HepG2 (cell line): ENCODE data around the gene GANC. TPM values are rescaled to one million over a fixed set of nuclear protein-coding genes. Genes with fewer than 3 reads are reported as not detected.

Experiments used
- CAMTA2 ChIP-seq: sonication (generic); formaldehyde crosslinking; IDR thresholded peaks from 2 replicates; pipeline ENCODE4 v1.4.0; 2020; ENCODE audit warnings: mild to moderate bottlenecking, missing genetic modification reagents, borderline replicate concordance
- CHD2 ChIP-seq: IDR thresholded peaks from 2 replicates; pipeline ENCODE4 v1.6.1; 2011; ENCODE audit warnings: low read depth, low read length, improper control_type of control experiment
- KAT7 ChIP-seq: IDR thresholded peaks from 2 replicates; pipeline ENCODE4 v1.6.1; 2018; ENCODE audit warnings: borderline replicate concordance, missing compliant biosample characterization
- KDM5A ChIP-seq: fragments of 200-600 bp; sonication (generic); IDR thresholded peaks from 2 replicates; pipeline ENCODE4 v1.7.0; 2018; ENCODE audit warnings: antibody characterized with exemption, mild to moderate bottlenecking, low read length, borderline replicate concordance
- KLF9 ChIP-seq: IDR thresholded peaks from 2 replicates; pipeline ENCODE4 v1.6.1; 2016; ENCODE audit warnings: low read depth
- LCORL ChIP-seq, 2 experiments: fragments of 450-650 bp in 1 of 2; sonication (generic) in 1 of 2; formaldehyde crosslinking in 1 of 2; IDR thresholded peaks; 2 replicates each; pipeline versions ENCODE4 v1.5.0 to v1.6.1; 2017 to 2020; ENCODE audit warnings: antibody characterized with exemption in 1 of 2, missing genetic modification reagents in 1 of 2
- MTA3 ChIP-seq: sonication (generic); formaldehyde crosslinking; IDR thresholded peaks from 2 replicates; pipeline ENCODE4 v1.4.0; 2020; ENCODE audit warnings: missing genetic modification reagents
- NCOR1 ChIP-seq: fragments of 200-600 bp; sonication (generic); IDR thresholded peaks from 2 replicates; pipeline ENCODE4 v1.7.0; 2017; ENCODE audit warnings: antibody characterized with exemption, low read length, borderline replicate concordance
- RORA ChIP-seq: sonication (generic); formaldehyde crosslinking; IDR thresholded peaks from 2 replicates; pipeline ENCODE4 v1.5.0; 2020; ENCODE audit warnings: mild to moderate bottlenecking, missing genetic modification reagents, moderate library complexity
- SKIL ChIP-seq: sonication (generic); formaldehyde crosslinking; IDR thresholded peaks from 2 replicates; pipeline ENCODE4 v1.8.0; 2022; ENCODE audit warnings: missing genetic modification reagents, mild to moderate bottlenecking, moderate library complexity, borderline replicate concordance
- SRSF4 ChIP-seq: fragments of 200-400 bp; formaldehyde crosslinking; IDR thresholded peaks from one replicate; pipeline ENCODE4 v1.6.1; 2018; ENCODE audit warnings: mild to moderate bottlenecking, low read depth, low read length, moderate library complexity; ENCODE audit not compliant: poor library complexity, severe bottlenecking
- XBP1 ChIP-seq: sonication (generic); formaldehyde crosslinking; IDR thresholded peaks from 2 replicates; pipeline ENCODE4 v1.5.0; 2020; ENCODE audit warnings: missing genetic modification reagents
- ZEB1 ChIP-seq: IDR thresholded peaks from 2 replicates; pipeline ENCODE4 v1.6.1; 2012; ENCODE audit warnings: mild to moderate bottlenecking, low read depth, inconsistent platforms; ENCODE audit not compliant: insufficient replicate concordance
- ZNF44 ChIP-seq: sonication (generic); formaldehyde crosslinking; IDR thresholded peaks from 2 replicates; pipeline ENCODE4 v1.5.1; 2020; ENCODE audit warnings: mild to moderate bottlenecking, missing genetic modification reagents
- ZNF572 ChIP-seq: sonication (generic); formaldehyde crosslinking; IDR thresholded peaks from 2 replicates; pipeline ENCODE4 v1.5.1; 2020; ENCODE audit warnings: mild to moderate bottlenecking, missing genetic modification reagents
- ZNF614 ChIP-seq: IDR thresholded peaks from 2 replicates; pipeline ENCODE4 v1.6.1; 2018; ENCODE audit warnings: missing biosample characterization, missing genetic modification reagents, inconsistent platforms, borderline replicate concordance
- ZNF703 ChIP-seq: sonication (generic); formaldehyde crosslinking; IDR thresholded peaks from 2 replicates; pipeline ENCODE4 v1.5.1; 2020; ENCODE audit warnings: missing genetic modification reagents, mild to moderate bottlenecking, moderate library complexity, borderline replicate concordance
- ZNF724P ChIP-seq: sonication (generic); formaldehyde crosslinking; IDR thresholded peaks from 2 replicates; pipeline ENCODE4 v1.8.0; 2022; ENCODE audit warnings: missing genetic modification reagents, borderline replicate concordance
- ZNF83 ChIP-seq: sonication (generic); formaldehyde crosslinking; IDR thresholded peaks from 2 replicates; pipeline ENCODE4 v1.4.0; 2020; ENCODE audit warnings: missing genetic modification reagents, mild to moderate bottlenecking, borderline replicate concordance
- polyA plus RNA-seq, 8 experiments: library from polyadenylated mRNA; depleted of rRNA in 3 of 8; stranded (reverse) in 7 of 8; unstranded in 1 of 8; fragments of >200 nt; fragmentation: Illumina TruSeq in 4 of 8; extraction: Trizol in 4 of 8; gene quantifications; 2 replicates each; pipeline versions ENCODE4 v1.2.1 to v1.2.3, GENCODE V29; 2011 to 2016; ENCODE audit warnings: low read depth in 4 of 8, missing spikeins in 1 of 8, mixed read lengths in 1 of 8; ENCODE audit not compliant: insufficient read depth in 1 of 8
- total RNA-seq, 5 experiments: library from RNA; depleted of rRNA; stranded (reverse); fragments of >200 nt; fragmentation: Illumina TruSeq; extraction: Trizol; gene quantifications; 2 replicates each; pipeline ENCODE4 v1.2.3, GENCODE V29; 2016; ENCODE audit warnings: low read depth in 1 of 5
- TF ChIP-seq, protein P1 (sequence below): sonication (generic); formaldehyde crosslinking; IDR thresholded peaks from 2 replicates; pipeline ENCODE4 v1.5.0; 2020; ENCODE audit warnings: missing genetic modification reagents
- TF ChIP-seq, protein P2 (sequence below): sonication (generic); formaldehyde crosslinking; IDR thresholded peaks from 2 replicates; pipeline ENCODE4 v1.8.0; 2022; ENCODE audit warnings: mild to moderate bottlenecking, missing genetic modification reagents, borderline replicate concordance

Gene GANC
- total and polyA plus RNA-seq, 2 of the 13 experiments (the other 11 are each of a cell fraction or from before 2014, with no cell fraction given), result 17.0 to 21.0 TPM

DNA sequence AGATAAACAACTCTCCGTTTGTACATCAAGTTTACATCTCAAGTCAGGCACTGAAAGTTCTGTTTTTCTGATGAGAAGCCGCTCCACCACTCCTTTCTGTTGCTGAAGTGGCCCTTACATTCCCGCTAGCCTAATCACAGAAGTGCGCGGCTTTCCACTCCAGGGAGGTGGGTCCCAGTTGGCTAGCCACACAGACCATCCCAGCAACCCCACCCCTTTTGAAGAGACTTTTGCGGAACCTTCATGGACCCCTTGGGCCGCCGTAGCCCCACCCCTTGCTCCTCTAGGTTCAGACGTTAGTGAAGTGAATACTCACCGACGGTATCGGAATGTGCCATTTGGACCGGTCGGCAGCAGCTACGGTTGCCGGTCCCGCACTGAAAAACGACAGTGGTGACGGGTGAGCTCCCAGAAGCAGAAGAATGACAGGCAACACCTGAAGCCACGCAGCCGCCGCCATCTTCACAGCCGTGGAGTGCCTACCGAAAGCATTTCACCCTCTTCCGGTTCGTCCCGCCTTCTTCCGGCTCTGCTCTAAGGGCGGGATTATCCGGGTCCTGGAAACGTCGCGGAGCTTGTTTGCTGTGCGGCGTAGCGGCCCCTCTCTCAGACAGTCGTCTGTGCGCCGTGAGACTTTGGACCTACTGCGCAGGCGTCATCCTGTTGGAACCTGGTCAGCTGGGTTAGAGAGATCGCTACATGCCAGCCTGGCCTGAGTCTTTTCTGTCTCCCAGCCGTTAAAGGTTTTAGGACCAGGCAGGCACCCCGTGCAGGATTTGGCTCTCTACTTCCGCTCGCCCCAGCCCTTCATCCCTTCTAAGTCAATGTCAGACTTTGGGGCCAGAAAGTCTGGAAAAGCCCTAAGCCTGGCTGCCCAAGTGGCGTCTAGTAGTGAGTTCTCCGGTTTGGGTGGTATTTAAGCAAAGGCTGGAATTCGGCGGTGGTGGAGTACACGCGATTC lies at the start of gene GANC, which contains the start of gene TMEM87A (continued):
- TF ChIP-seq ZNF614 (CRISPR knock-in tag), result peak; percentile 80
- TF ChIP-seq ZNF703 (CRISPR knock-in tag), result no peak; the same call in 1 of the 2 replicates
- no peak for TF ChIP-seq LCORL (IDR thresholded peaks at IDR 0.05)
- peak; percentile 10; the same call in 1 of the 2 replicates for TF ChIP-seq LCORL (CRISPR knock-in tag; IDR thresholded peaks at IDR 0.05)
- TF ChIP-seq KLF9, result peak; percentile 47; the same call in 1 of the 2 replicates
- no peak for TF ChIP-seq SRSF4
- TF ChIP-seq ZNF44 (CRISPR knock-in tag), result no peak; the same call in 1 of the 2 replicates
- TF ChIP-seq, protein P1, sequence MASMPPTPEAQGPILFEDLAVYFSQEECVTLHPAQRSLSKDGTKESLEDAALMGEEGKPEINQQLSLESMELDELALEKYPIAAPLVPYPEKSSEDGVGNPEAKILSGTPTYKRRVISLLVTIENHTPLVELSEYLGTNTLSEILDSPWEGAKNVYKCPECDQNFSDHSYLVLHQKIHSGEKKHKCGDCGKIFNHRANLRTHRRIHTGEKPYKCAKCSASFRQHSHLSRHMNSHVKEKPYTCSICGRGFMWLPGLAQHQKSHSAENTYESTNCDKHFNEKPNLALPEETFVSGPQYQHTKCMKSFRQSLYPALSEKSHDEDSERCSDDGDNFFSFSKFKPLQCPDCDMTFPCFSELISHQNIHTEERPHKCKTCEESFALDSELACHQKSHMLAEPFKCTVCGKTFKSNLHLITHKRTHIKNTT (CRISPR knock-in tag), result no peak
- TF ChIP-seq ZNF572 (CRISPR knock-in tag), result no peak
- TF ChIP-seq SKIL (CRISPR knock-in tag), result no peak; the same call in 1 of the 2 replicates
- peak; percentile 35; the same call in 1 of the 2 replicates for TF ChIP-seq ZNF724P
- no peak; the same call in 1 of the 2 replicates for TF ChIP-seq CHD2
- peak; percentile 96 for TF ChIP-seq KDM5A
- TF ChIP-seq ZEB1, result peak; percentile 65
- TF ChIP-seq NCOR1, result peak; percentile 62; the same call in 1 of the 2 replicates
- TF ChIP-seq CAMTA2 (CRISPR knock-in tag), result 0 out of 2 replicates have a peak, but pooled peaks have one; percentile 43
- no peak for TF ChIP-seq MTA3
- TF ChIP-seq, protein P2, sequence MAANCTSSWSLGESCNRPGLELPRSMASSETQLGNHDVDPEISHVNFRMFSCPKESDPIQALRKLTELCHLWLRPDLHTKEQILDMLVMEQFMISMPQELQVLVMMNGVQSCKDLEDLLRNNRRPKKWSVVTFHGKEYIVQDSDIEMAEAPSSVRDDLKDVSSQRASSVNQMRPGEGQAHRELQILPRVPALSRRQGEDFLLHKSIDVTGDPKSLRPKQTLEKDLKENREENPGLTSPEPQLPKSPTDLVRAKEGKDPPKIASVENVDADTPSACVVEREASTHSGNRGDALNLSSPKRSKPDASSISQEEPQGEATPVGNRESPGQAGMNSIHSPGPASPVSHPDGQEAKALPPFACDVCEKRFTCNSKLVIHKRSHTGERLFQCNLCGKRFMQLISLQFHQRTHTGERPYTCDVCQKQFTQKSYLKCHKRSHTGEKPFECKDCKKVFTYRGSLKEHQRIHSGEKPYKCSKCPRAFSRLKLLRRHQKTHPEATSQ, result peak; percentile 85; the same call in 1 of the 2 replicates
- peak; percentile 79; the same call in 1 of the 2 replicates for TF ChIP-seq KAT7 (CRISPR knock-in tag)
- TF ChIP-seq RORA (CRISPR knock-in tag), result 0 out of 2 replicates have a peak, but pooled peaks have one; percentile 9
- TF ChIP-seq XBP1 (CRISPR knock-in tag), result no peak
- TF ChIP-seq ZNF83 (CRISPR knock-in tag), result peak; percentile 67; the same call in 1 of the 2 replicates
